Esophagus muscularis mucosa (tissue), 4 donors: ENCODE data around the gene SV2C. TPM values are rescaled to one million over a fixed set of nuclear protein-coding genes. Genes with fewer than 3 reads are reported as not detected.

ENCODE experiments used
- DNase-seq: peaks from one replicate; pipeline ENCODE4 v3.0.0-alpha.2; 2017; ENCODE audit errors: extremely low spot score
- H3K27ac ChIP-seq, 4 donors: fragments of 200-600 bp; sonication (generic); replicated peaks in 1 of 4; 1 replicate in 3 of 4; 2 replicates in 1 of 4; pipeline ENCODE4 v1.5.1; 2016 to 2019; ENCODE audit warnings: mild to moderate bottlenecking in 1 of 4
- H3K27me3 ChIP-seq, 4 donors: fragments of 200-600 bp; sonication (generic); one replicate each; pipeline versions ENCODE4 v1.5.1 to v1.6.0; 2016 to 2019
- H3K36me3 ChIP-seq, 4 donors: fragments of 200-600 bp; sonication (generic); one replicate each; pipeline ENCODE4 v1.5.1; 2016 to 2019
- H3K4me1 ChIP-seq, 4 donors: fragments of 200-600 bp; sonication (generic); one replicate each; pipeline ENCODE4 v1.5.1; 2016 to 2019
- H3K4me3 ChIP-seq, 4 donors: fragments of 200-600 bp; sonication (generic); 1 replicate in 2 of 4; 2 replicates in 2 of 4; pipeline ENCODE4 v1.5.1; 2016 to 2019; ENCODE audit warnings: mild to moderate bottlenecking in 4 of 4, moderate library complexity in 1 of 4
- H3K9me3 ChIP-seq, 4 donors: fragments of 200-600 bp; sonication (generic); 1 replicate in 3 of 4; 2 replicates in 1 of 4; pipeline ENCODE4 v1.5.1; 2016 to 2019
- CTCF ChIP-seq, 3 experiments: fragments of 200-600 bp in 2 of 3; fragments of 450-650 bp in 1 of 3; sonication (generic) in 2 of 3; IDR thresholded peaks; one replicate each; pipeline ENCODE4 v1.5.1; 2017 to 2019; ENCODE audit warnings: antibody characterized with exemption in 3 of 3, mild to moderate bottlenecking in 2 of 3, moderate library complexity in 1 of 3
- EP300 ChIP-seq: sonication (generic); formaldehyde crosslinking; IDR thresholded peaks from one replicate; pipeline ENCODE4 v1.6.1; 2017; ENCODE audit warnings: antibody characterized with exemption
- POLR2A ChIP-seq: fragments of 450-650 bp; IDR thresholded peaks from one replicate; pipeline ENCODE4 v1.6.1; 2017; ENCODE audit warnings: antibody characterized with exemption, moderate library complexity, mild to moderate bottlenecking, low read depth
- POLR2AphosphoS5 ChIP-seq, 2 donors: sonication (generic); formaldehyde crosslinking; IDR thresholded peaks; one replicate each; pipeline ENCODE4 v1.6.1; 2017; ENCODE audit warnings: antibody characterized with exemption in 2 of 2
- WGBS: methylation state at CpG from one replicate; pipeline ENCODE4 v1.1.5; 2018; 5-methylcytosine and 5-hydroxymethylcytosine counted together
- intact Hi-C: fragments of 100-400 bp; cut with DNase I; formaldehyde crosslinking; loops from one replicate; pipeline ENCODE4 v1.15.1; 2023
- total RNA-seq, 4 donors: library from RNA; depleted of rRNA; stranded (reverse); fragments of >200 nt; gene quantifications; one replicate each; pipeline versions ENCODE4 v1.1.0 to v1.2.1, GENCODE V29; 2016

SV2C gene
- total RNA-seq, 4 donors from 2014 or later, result 0.23 to 0.99 (median 0.47) TPM

GRCh38 chr5:76257225-76257833, 174.1 kb downstream of the SV2C start:
- intact Hi-C loops, result no loop called here

GRCh38 chr5:76257897-76258296, 174.7 kb downstream of the SV2C start:
- WGBS, result 82% methylated on average over 3 of the region's 3 CpGs
- Histone ChIP-seq H3K4me1 (peaks cover 0 to 9% (median 2%) of the 10 kb centered on the region in 4 donors), H3K4me3 (no peak overlapping the region), H3K9me3 (no peaks in the 10 kb centered on the region), H3K27me3 (no peaks in the 10 kb centered on the region), H3K36me3 (no peaks in the 10 kb centered on the region), H3K27ac (no peak overlapping the region)
- intact Hi-C loops, result no loop called here
- no peak for TF ChIP-seq CTCF (IDR thresholded peaks at IDR 0.05)
- TF ChIP-seq POLR2AphosphoS5 (IDR thresholded peaks at IDR 0.05), result no peak
- TF ChIP-seq EP300, result no peak
- TF ChIP-seq POLR2A, result no peak
- no peak for DNase-seq

More at GRCh38 chr5:76257225-76257833, 174.1 kb downstream of the SV2C start:
- no peak for DNase-seq
- H3K27ac ChIP-seq, result no peak overlapping the region
- H3K36me3 ChIP-seq, result no peaks in the 10 kb centered on the region
- 90% methylated on average over 6 of the region's 6 CpGs for WGBS
- no peak overlapping the region for H3K4me3 ChIP-seq
- TF ChIP-seq POLR2AphosphoS5 (IDR thresholded peaks at IDR 0.05), result no peak
- TF ChIP-seq EP300, result no peak
- no peak for TF ChIP-seq POLR2A
- no peak for TF ChIP-seq CTCF (IDR thresholded peaks at IDR 0.05)
- peaks cover 0 to 9% (median 2%) of the 10 kb centered on the region in 4 donors for H3K4me1 ChIP-seq
- no peaks in the 10 kb centered on the region for H3K9me3 ChIP-seq
- H3K27me3 ChIP-seq, result no peaks in the 10 kb centered on the region

GRCh38 chr5:76264681-76265080, 181.5 kb downstream of the SV2C start:
- no peak overlapping the region for H3K4me3 ChIP-seq
- intact Hi-C loops, result no loop called here
- no peaks in the 10 kb centered on the region for H3K9me3 ChIP-seq
- no peaks in the 10 kb centered on the region for H3K36me3 ChIP-seq
- TF ChIP-seq POLR2AphosphoS5 (IDR thresholded peaks at IDR 0.05) (no peak), POLR2A (no peak)
- no peaks in the 10 kb centered on the region for H3K4me1 ChIP-seq
- peaks cover 0 to 11% (median 0%) of the 10 kb centered on the region in 4 donors for H3K27me3 ChIP-seq
- DNase-seq, result no peak
- WGBS, result 94% methylated on average over 5 of the region's 5 CpGs
- H3K27ac ChIP-seq, result no peak overlapping the region

- TF ChIP-seq CTCF (IDR thresholded peaks at IDR 0.05) (no peak), POLR2A (no peak), POLR2AphosphoS5 (IDR thresholded peaks at IDR 0.05) (no peak), EP300 (no peak)
- Histone ChIP-seq H3K27ac (no peak overlapping the region), H3K27me3 (peaks cover 0 to 11% (median 0%) of the 10 kb centered on the region in 4 donors), H3K36me3 (no peaks in the 10 kb centered on the region), H3K9me3 (no peaks in the 10 kb centered on the region), H3K4me3 (no peak overlapping the region), H3K4me1 (peaks cover 6 to 10% (median 9%) of the 10 kb centered on the region in 4 donors)
- WGBS, result 69% methylated on average over 10 of the region's 10 CpGs
- intact Hi-C loops, result no loop called here
- no peak for DNase-seq
Observed at GRCh38 chr5:76269259-76269931, 186.2 kb downstream of the SV2C start.

GRCh38 chr5:76269932-76270610, 186.9 kb downstream of the SV2C start:
- intact Hi-C loops, result no loop called here
- no peak for DNase-seq
- no peaks in the 10 kb centered on the region for H3K36me3 ChIP-seq
- 24% methylated on average over 1 of the region's 1 CpG for WGBS
- H3K27ac ChIP-seq, result no peak overlapping the region
- no peaks in the 10 kb centered on the region for H3K9me3 ChIP-seq
- peaks cover 0 to 5% (median 0%) of the 10 kb centered on the region in 4 donors for H3K27me3 ChIP-seq
- H3K4me1 ChIP-seq, result peaks cover 6 to 10% (median 9%) of the 10 kb centered on the region in 4 donors
- TF ChIP-seq EP300 (no peak), CTCF (IDR thresholded peaks at IDR 0.05) (no peak), POLR2AphosphoS5 (IDR thresholded peaks at IDR 0.05) (no peak), POLR2A (no peak)
- no peak overlapping the region for H3K4me3 ChIP-seq
